Spinal cord (tissue), 10 donors: ENCODE results near the gene MED19. TPM values are rescaled to one million over a fixed set of nuclear protein-coding genes. Genes with fewer than 3 reads are reported as not detected.

Source experiments
- DNase-seq, 6 donors: peaks; one replicate each; pipeline versions ENCODE4 v3.0.0 to v3.0.0-alpha.2; 2013 to 2015; ENCODE audit warnings: low spot score in 6 of 6, low read depth in 4 of 6
- H3K27ac ChIP-seq: one replicate; pipeline ENCODE4 v1.5.1; 2013; ENCODE audit warnings: low read depth, low read length, control low read depth
- H3K27me3 ChIP-seq: one replicate; pipeline ENCODE4 v1.6.1; 2013; ENCODE audit warnings: low read length; ENCODE audit not compliant: control insufficient read depth, insufficient read depth
- H3K36me3 ChIP-seq: one replicate; pipeline ENCODE4 v1.6.1; 2013; ENCODE audit warnings: low read length; ENCODE audit not compliant: control insufficient read depth, insufficient read depth
- H3K4me1 ChIP-seq: one replicate; pipeline ENCODE4 v1.6.1; 2013; ENCODE audit warnings: low read length; ENCODE audit not compliant: control insufficient read depth, insufficient read depth
- H3K4me3 ChIP-seq: one replicate; pipeline ENCODE4 v1.5.1; 2013; ENCODE audit warnings: low read depth, low read length, control low read depth
- H3K9me3 ChIP-seq: one replicate; pipeline ENCODE4 v1.6.1; 2013; ENCODE audit warnings: low read length; ENCODE audit not compliant: control insufficient read depth, insufficient read depth
- WGBS: methylation state at CpG from one replicate; pipeline ENCODE4 v1.1.5; 2013; ENCODE audit warnings: missing lambda C conversion rate; ENCODE audit not compliant: insufficient coverage; 5-methylcytosine and 5-hydroxymethylcytosine counted together
- long read RNA-seq, 4 donors: transcript quantifications; one replicate each; lab custom pipeline, GENCODE V29; 2026
- polyA plus RNA-seq, 2 donors: library from polyadenylated mRNA; unstranded; fragments of 120-200 nt; gene quantifications; one replicate each; pipeline ENCODE4 v1.2.1, GENCODE V29; 2013; ENCODE audit not compliant: insufficient read length in 2 of 2
- total RNA-seq, 2 donors: library from RNA; depleted of rRNA in 1 of 2; stranded (reverse); fragments of 120-200 nt in 1 of 2; fragments of >200 nt in 1 of 2; gene quantifications; one replicate each; pipeline versions ENCODE4 v1.2.3 to v1.2.4, GENCODE V29; 2013 to 2014
- donor health status: healthy.

Gene MED19
- total RNA-seq (10 to 100 TPM; 12.1 to 32.2 TPM), polyA plus RNA-seq (10 to 100 TPM; 25.0 to 27.3 TPM)
- long read RNA-seq, donor 1, transcript MED19-202 (5 exons, 1,203 nt) = major isoform, 18 of 30 reads
- long read RNA-seq, donor 1, partial matches to known transcripts = 10 of 30 reads
- long read RNA-seq, donor 1, other reads (novel, unspliced or antisense) = 0 of 30 reads
- long read RNA-seq, donor 2, partial matches to known transcripts = 182 of 191 reads
- long read RNA-seq, donor 2, other reads (novel, unspliced or antisense) = 6 of 191 reads
- long read RNA-seq, donor 3, transcript MED19-203 (3 exons, 1,088 nt) = major isoform, 6 of 24 reads
- long read RNA-seq, donor 3, partial matches to known transcripts = 12 of 24 reads
- long read RNA-seq, donor 3, other reads (novel, unspliced or antisense) = 0 of 24 reads
- long read RNA-seq, donor 4, transcript MED19-202 (5 exons, 1,203 nt) = major isoform, 12 of 37 reads
- long read RNA-seq, donor 4, partial matches to known transcripts = 23 of 37 reads
- long read RNA-seq, donor 4, other reads (novel, unspliced or antisense) = 0 of 37 reads

- Histone ChIP-seq H3K4me1 (peaks cover 19% of the 10 kb centered on the region), H3K36me3 (peaks cover 10% of the 10 kb centered on the region), H3K9me3 (no peaks in the 10 kb centered on the region), H3K4me3 (peak within 1 kb of the TSS; percentile 76), H3K27ac (peak within 1 kb of the TSS; percentile 81), H3K27me3 (no peaks in the 10 kb centered on the region)
- WGBS = 6% methylated on average over 45 of the region's 51 CpGs
- peak; percentile 44 to 96 (median 60) for DNase-seq
Observed at GRCh38 chr11:57711414-57712255, at the start of gene MED19. Gene MED19, minus strand, starts transcription at chr11:57712215. Its CDS starts 36 bp downstream, at chr11:57712179.

- Histone ChIP-seq H3K4me1 (peaks cover 5% of the 10 kb centered on the region), H3K9me3 (no peaks in the 10 kb centered on the region), H3K27ac (no peak overlapping the region), H3K27me3 (no peaks in the 10 kb centered on the region), H3K36me3 (no peaks in the 10 kb centered on the region), H3K4me3 (no peak overlapping the region)
- no CpG with 5 or more reads among the region's 3 CpGs for WGBS
- no peak for DNase-seq
Observed at GRCh38 chr11:57758174-57758573, 46.2 kb upstream of the MED19 start.

- no peaks in the 10 kb centered on the region for H3K4me1 ChIP-seq
- DNase-seq = no peak
- no peaks in the 10 kb centered on the region for H3K9me3 ChIP-seq
- H3K36me3 ChIP-seq = peaks cover 12% of the 10 kb centered on the region
- H3K27ac ChIP-seq = no peak overlapping the region
- no peak overlapping the region for H3K4me3 ChIP-seq
- WGBS = 98% methylated on average over 30 of the region's 30 CpGs
- no peaks in the 10 kb centered on the region for H3K27me3 ChIP-seq
Observed at GRCh38 chr11:57752954-57753353, 40.9 kb upstream of the MED19 start.

GRCh38 chr11:57751676-57752253 lies 39.8 kb upstream of the MED19 start, which contains the start of gene BTBD18:
Gene BTBD18, minus strand, starts transcription at chr11:57751819. Its CDS starts 631 bp downstream, at chr11:57751188.
- Histone ChIP-seq H3K4me1 (no peaks in the 10 kb centered on the region), H3K27ac (no peak within 1 kb of the TSS), H3K4me3 (no peak within 1 kb of the TSS), H3K9me3 (no peaks in the 10 kb centered on the region), H3K27me3 (no peaks in the 10 kb centered on the region), H3K36me3 (peaks cover 14% of the 10 kb centered on the region)
- 82% methylated on average over 4 of the region's 10 CpGs for WGBS
- peak in 2 of 6 donors; percentile 57 to 65 for DNase-seq

- peaks cover 18% of the 10 kb centered on the region for H3K36me3 ChIP-seq
- H3K4me3 ChIP-seq = no peak overlapping the region
- no peak overlapping the region for H3K27ac ChIP-seq
- H3K9me3 ChIP-seq = no peaks in the 10 kb centered on the region
- H3K4me1 ChIP-seq = no peaks in the 10 kb centered on the region
- DNase-seq = no peak
- H3K27me3 ChIP-seq = no peaks in the 10 kb centered on the region
Observed at GRCh38 chr11:57751176-57751575, 39.2 kb upstream of the MED19 start.

- peaks cover 43% of the 10 kb centered on the region for H3K36me3 ChIP-seq
- H3K27me3 ChIP-seq = no peaks in the 10 kb centered on the region
- no peak overlapping the region for H3K27ac ChIP-seq
- no peak overlapping the region for H3K4me3 ChIP-seq
- no peaks in the 10 kb centered on the region for H3K9me3 ChIP-seq
- DNase-seq = no peak
- WGBS = no CpG with 5 or more reads among the region's 1 CpG
- peaks cover 4% of the 10 kb centered on the region for H3K4me1 ChIP-seq
Observed at GRCh38 chr11:57746920-57747319, 34.9 kb upstream of the MED19 start.

- DNase-seq = no peak
- Histone ChIP-seq H3K27ac (no peak overlapping the region), H3K4me1 (peaks cover 9% of the 10 kb centered on the region), H3K27me3 (no peaks in the 10 kb centered on the region), H3K9me3 (no peaks in the 10 kb centered on the region), H3K36me3 (peaks cover 42% of the 10 kb centered on the region), H3K4me3 (no peak overlapping the region)
- 97% methylated on average over 5 of the region's 5 CpGs for WGBS
Observed at GRCh38 chr11:57745206-57745605, 33.2 kb upstream of the MED19 start.

GRCh38 chr11:57744357-57744756 lies 32.3 kb upstream of the MED19 start:
- no peaks in the 10 kb centered on the region for H3K27me3 ChIP-seq
- no peak overlapping the region for H3K4me3 ChIP-seq
- peaks cover 9% of the 10 kb centered on the region for H3K4me1 ChIP-seq
- 100% methylated on average over 2 of the region's 2 CpGs for WGBS
- H3K27ac ChIP-seq = no peak overlapping the region
- H3K9me3 ChIP-seq = no peaks in the 10 kb centered on the region
- peaks cover 42% of the 10 kb centered on the region for H3K36me3 ChIP-seq
- DNase-seq = no peak

- Histone ChIP-seq H3K27me3 (no peaks in the 10 kb centered on the region), H3K27ac (peak overlapping the region; percentile 90), H3K36me3 (peaks cover 47% of the 10 kb centered on the region), H3K4me1 (peaks cover 9% of the 10 kb centered on the region), H3K9me3 (no peaks in the 10 kb centered on the region), H3K4me3 (peak overlapping the region; percentile 91)
- 0% methylated on average over 7 of the region's 10 CpGs for WGBS
- no peak for DNase-seq
Observed at GRCh38 chr11:57742087-57742452, 30.1 kb upstream of the MED19 start.
